HG03565 (cell line): ENCODE results near the gene ADGRB2.

ENCODE experiments used
- ATAC-seq: cut with Tn5 transposase; IDR thresholded peaks from one replicate; pipeline ENCODE4 v1.9.1; 2021; ENCODE audit warnings: mild to moderate bottlenecking, moderate library complexity; ENCODE audit not compliant: unreplicated experiment

Gene ADGRB2

DNA sequence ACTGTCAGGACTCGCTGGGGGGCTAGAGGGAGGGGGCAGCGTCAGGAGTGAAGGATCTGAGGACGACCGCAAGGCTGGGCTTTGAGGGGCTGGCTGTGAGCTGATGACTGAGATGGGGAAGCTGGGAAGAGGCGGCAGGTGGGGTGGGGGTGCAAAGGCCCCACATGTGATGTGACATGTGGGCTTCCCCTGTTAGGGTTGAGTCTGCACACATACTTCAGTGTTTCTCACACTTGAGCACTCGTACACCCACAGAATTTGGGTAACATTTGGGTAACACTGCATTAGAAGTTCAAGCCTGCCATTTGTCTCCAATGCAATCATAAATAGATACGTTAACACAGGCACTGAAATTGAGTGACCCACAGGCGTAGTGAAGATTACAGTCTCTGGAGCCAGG, 76.5 kb downstream of the ADGRB2 start:
- no peak for ATAC-seq

DNA sequence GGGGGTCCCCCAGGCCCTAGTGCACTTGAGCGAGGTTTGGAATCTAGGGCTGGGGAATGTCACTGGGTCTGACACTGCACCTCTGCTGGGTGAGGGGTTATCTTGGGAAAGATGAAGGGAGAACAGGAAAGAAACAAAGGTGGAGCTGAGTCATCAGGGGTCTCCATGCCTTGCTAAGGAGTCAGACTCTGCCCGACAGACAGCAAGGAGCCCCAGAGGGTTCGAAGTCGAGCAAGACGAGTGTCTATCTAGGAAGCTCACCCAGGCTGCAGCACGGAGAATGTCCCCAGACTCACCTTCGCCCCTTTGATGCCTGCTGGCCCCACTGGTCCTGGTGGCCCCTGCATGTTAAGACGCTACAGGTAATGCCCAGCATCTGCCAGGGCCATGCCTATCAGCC, 78.3 kb downstream of the ADGRB2 start:
- no peak for ATAC-seq

DNA sequence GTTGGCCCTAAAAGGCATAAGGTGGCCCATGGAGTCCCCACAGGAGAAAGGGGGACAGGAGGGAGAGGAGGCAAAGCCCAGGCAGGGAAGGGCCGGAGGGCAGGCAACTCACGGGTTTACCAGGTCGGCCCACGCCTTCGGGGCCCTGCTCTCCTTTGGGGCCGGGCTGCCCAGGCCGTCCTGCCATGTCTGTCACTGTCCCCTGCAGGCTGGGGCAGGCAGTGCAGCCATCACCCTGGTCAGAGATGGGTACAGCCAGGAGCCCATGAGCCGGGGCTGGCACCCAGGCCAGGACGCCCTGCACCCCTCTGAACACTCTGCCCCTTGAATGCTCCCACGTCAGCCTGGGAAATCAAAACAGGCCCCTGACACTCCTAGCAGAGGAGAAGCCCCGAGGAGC, 80.1 kb downstream of the ADGRB2 start:
- ATAC-seq = no peak

DNA sequence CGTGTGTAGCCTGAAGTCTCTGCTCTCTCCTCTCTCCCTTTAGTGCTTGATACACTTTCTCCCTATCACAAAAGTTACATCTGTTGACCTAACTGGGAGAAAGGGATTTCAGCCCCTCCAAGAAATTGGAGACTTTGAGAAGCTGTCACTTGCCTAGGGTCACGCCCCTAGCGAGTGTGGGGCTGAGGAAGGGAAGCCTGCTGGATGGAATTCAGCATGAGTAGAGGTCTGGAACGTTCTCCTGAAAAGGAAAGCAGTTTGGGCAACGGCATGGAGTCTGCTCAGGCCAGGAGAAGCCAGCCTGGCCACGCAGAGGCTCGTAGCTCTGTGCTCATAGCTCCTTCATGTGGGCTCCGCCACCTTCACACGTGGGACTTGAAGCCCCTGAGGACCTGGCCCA, 82.7 kb downstream of the ADGRB2 start:
- ATAC-seq = no peak

DNA sequence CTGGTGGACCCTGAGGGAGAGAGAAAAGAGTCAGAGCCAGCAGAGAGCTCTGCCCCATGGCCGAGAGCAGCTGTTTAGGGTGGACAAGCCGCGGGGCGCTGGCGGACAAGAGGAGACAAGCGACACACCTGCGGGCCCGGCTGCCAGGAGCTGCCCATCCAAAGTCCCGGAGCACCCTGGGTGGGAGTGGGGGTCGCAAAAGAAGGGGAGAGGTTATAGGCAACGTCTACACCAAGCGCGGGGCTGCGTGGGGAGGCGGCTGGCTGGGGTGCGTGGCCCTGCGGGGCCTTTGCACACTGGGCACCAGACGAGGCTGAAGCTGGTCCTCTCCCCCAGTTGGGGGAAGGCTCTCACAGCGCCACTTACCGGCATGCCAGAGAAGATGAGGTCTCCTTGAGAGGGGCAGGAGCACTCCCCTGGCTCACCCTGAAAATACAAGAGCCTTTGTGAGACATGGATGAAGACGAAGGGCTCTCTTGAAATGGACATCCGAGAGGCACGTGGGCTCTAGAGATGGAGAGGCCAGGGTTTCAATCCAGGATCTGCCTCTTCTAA, 84.4 kb downstream of the ADGRB2 start:
- ATAC-seq = no peak

DNA sequence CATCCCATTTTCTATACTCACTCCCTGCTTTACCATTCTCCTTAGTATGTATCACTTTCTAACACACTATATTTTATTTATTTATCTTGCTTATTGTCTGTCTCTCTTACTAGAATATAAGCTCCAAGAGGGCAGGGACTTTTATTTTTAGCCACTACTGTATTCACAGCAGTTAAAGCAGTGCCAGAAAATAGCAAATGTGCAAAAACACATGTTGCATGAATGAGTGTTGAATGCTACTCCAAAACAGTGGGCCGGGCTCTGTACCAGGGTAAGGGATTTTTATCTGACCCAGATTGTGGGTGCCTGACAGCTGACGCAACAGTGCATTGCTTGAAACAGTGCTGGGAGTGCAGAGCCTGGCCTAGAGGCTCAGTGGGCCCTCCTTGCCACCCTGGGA, 85.0 kb downstream of the ADGRB2 start:
- no peak for ATAC-seq

DNA sequence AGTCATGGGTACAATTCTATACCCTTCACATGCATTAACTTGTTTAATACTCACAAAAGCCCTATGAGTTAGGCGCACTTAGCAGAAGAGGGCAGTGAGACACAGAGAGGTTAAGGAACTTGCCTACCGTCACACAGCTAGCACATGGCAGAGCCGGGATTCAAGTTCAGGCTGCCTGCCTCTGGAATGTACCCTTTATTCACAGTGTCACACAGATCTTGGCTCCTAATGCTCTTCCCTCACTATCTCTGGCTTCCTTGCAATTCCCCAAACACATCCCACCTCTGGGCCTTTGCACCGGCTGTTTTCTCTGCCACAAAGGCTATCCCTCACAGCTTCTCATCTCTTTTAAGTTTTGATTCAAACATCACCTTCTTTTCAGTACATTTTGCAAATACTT, 85.5 kb downstream of the ADGRB2 start:
- ATAC-seq = no peak

DNA sequence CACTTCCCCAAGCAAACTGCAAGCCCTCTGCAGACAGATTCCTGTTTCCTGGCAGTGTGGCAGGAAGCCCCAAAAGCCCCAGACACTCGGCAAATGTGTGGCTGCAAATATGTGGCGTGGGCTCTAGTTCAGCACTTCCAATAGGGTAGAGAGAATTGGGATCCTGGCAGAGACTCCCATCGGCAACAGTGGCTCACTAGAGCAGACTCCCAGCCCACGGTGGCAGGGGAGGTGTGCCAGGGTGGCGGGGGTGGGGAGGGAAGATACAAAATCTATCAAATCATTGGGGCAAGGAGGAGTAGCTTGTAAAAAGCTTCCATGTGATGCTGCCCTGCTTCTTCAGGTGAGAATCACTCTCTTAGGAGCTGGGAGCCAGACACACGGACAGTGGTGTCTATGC, 86.2 kb downstream of the ADGRB2 start:
- no peak for ATAC-seq

DNA sequence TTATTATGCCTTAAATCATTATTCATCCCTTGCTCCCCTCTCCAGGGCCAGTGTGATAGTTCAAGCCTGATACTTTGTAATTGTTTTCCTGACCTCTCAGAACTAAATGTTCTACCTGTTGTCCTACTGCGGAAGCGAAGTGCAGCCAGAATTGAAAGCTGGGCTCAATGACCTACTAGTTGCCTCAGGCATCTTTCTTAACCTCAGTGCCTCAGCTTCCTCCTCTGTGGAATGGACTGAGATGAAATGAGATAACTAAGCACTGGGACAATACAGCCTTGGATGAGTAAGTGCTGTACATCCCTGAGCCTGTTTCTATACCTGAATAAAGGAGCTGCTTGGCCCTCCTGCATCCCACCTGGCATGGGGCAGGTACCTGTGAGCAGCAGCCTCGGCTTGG, 86.7 kb downstream of the ADGRB2 start:
- ATAC-seq = no peak
